Body of pancreas (tissue), 4 donors: ENCODE results near the gene TEX2. TPM values are rescaled to one million over a fixed set of nuclear protein-coding genes. Genes with fewer than 3 reads are reported as not detected.

Source experiments
- ATAC-seq: fragments of 150-250 bp; one replicate; pipeline ENCODE4 v1.9.1; 2016
- DNase-seq, 4 donors: peaks; one replicate each; pipeline ENCODE4 v3.0.0-alpha.2; 2019
- H3K27ac ChIP-seq, 4 donors: fragments of 200-600 bp; sonication (generic); 1 replicate in 3 of 4; 2 replicates in 1 of 4; pipeline versions ENCODE4 v1.5.1 to v1.6.1; 2016 to 2019; ENCODE audit warnings: mild to moderate bottlenecking in 1 of 4, mixed read lengths in 1 of 4, moderate library complexity in 1 of 4
- H3K27me3 ChIP-seq, 2 donors: fragments of 200-600 bp; sonication (generic); one replicate each; pipeline ENCODE4 v1.6.0; 2016; ENCODE audit warnings: mild to moderate bottlenecking in 1 of 2
- H3K36me3 ChIP-seq, 2 donors: fragments of 200-600 bp; sonication (generic); replicated peaks in 1 of 2; 2 replicates each; pipeline ENCODE4 v1.5.1; 2016; ENCODE audit warnings: low read depth in 2 of 2; ENCODE audit not compliant: insufficient read depth in 1 of 2
- H3K4me1 ChIP-seq: fragments of 200-600 bp; sonication (generic); one replicate; pipeline ENCODE4 v1.6.0; 2016
- H3K4me3 ChIP-seq, 2 donors: fragments of 200-600 bp; sonication (generic); 1 replicate in 1 of 2; 2 replicates in 1 of 2; pipeline ENCODE4 v1.5.1; 2016 to 2019
- H3K9me3 ChIP-seq, 3 donors: fragments of 200-600 bp; sonication (generic); 1 replicate in 2 of 3; 2 replicates in 1 of 3; pipeline ENCODE4 v1.5.1; 2016
- POLR2A ChIP-seq, 3 donors: fragments of 450-650 bp; IDR thresholded peaks; one replicate each; pipeline ENCODE4 v1.6.1; 2016; ENCODE audit warnings: antibody characterized with exemption in 3 of 3, mild to moderate bottlenecking in 2 of 3
- WGBS, 2 donors: methylation state at CpG; one replicate each; pipeline ENCODE4 v1.1.5; 2017; 5-methylcytosine and 5-hydroxymethylcytosine counted together
- intact Hi-C: fragments of 100-400 bp; cut with DNase I; formaldehyde crosslinking; loops from one replicate; pipeline ENCODE4 v1.15.1; 2023
- total RNA-seq, 2 donors: library from RNA; depleted of rRNA; stranded (reverse); fragments of >200 nt; gene quantifications; one replicate each; pipeline ENCODE4 v1.1.0, GENCODE V29; 2016
- TF ChIP-seq, protein P1 (sequence below), 7 experiments: fragments of 450-650 bp in 4 of 7; fragments of 200-600 bp in 3 of 7; sonication (generic) in 3 of 7; IDR thresholded peaks; one replicate each; pipeline ENCODE4 v1.5.1; 2016 to 2019; ENCODE audit warnings: antibody characterized with exemption in 7 of 7

TEX2 gene
- total RNA-seq, 2 donors from 2014 or later: 36.1 to 82.1 TPM

DNA sequence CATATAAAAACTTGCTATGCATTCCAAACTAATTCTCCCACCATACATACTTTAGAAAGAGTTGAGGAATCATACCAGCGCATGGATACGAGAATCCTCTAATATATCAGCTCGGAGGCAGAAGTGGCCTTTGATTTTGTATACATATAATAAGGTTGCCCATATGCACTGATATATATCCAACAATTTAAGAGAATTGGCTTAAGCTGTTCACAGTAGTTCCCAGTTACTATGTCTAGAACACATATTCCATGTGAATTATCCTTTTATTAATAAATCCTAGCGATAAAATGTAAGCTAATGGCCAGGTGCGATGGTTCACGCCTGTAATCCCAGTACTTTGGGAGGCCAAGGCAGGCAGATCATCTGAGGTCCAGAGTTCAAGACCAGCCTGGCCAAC lies 113.9 kb downstream of the TEX2 start:
- H3K27ac ChIP-seq: peak overlapping the region in 3 of 4 donors; percentile 60 to 94 (median 93)
- intact Hi-C loops: no loop called here
- no peaks in the 10 kb centered on the region for H3K27me3 ChIP-seq
- peaks cover 81% of the 10 kb centered on the region for H3K4me1 ChIP-seq
- no peak for TF ChIP-seq POLR2A (IDR thresholded peaks at IDR 0.05)
- no peaks in the 10 kb centered on the region for H3K36me3 ChIP-seq
- no peak overlapping the region for H3K4me3 ChIP-seq
- ATAC-seq (no peak), DNase-seq (peak in 1 of 4 donors; percentile 5)
- H3K9me3 ChIP-seq: no peaks in the 10 kb centered on the region
- 80 to 95% methylated on average over 6 of the region's 6 CpGs for WGBS, 2 donors

DNA sequence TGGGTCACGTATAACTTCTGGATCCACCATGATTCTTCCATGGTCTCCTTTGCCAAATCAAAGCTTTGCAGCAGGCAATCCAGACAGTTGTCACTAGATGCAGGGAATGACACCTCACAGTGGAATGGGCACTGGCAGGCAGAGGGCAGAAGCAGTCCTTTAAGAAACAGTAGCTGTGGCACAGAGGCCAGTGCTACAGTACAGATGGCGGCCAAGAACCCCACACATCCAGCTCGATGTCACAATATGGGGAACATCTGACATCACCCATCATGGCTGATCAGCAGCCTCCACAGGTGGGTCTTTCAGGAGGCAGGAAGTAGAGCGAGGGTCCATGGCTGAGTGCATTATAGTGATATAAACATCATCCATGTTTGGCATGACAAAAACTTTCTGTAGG lies 114.4 kb downstream of the TEX2 start:
- peaks cover 76% of the 10 kb centered on the region for H3K4me1 ChIP-seq
- 65 to 75% methylated on average over 4 of the region's 4 CpGs for WGBS, 2 donors
- H3K27ac ChIP-seq: peak overlapping the region in 3 of 4 donors; percentile 93 to 94 (median 94)
- no peak for ATAC-seq
- no peak for TF ChIP-seq POLR2A (IDR thresholded peaks at IDR 0.05)
- TF ChIP-seq, protein P1, sequence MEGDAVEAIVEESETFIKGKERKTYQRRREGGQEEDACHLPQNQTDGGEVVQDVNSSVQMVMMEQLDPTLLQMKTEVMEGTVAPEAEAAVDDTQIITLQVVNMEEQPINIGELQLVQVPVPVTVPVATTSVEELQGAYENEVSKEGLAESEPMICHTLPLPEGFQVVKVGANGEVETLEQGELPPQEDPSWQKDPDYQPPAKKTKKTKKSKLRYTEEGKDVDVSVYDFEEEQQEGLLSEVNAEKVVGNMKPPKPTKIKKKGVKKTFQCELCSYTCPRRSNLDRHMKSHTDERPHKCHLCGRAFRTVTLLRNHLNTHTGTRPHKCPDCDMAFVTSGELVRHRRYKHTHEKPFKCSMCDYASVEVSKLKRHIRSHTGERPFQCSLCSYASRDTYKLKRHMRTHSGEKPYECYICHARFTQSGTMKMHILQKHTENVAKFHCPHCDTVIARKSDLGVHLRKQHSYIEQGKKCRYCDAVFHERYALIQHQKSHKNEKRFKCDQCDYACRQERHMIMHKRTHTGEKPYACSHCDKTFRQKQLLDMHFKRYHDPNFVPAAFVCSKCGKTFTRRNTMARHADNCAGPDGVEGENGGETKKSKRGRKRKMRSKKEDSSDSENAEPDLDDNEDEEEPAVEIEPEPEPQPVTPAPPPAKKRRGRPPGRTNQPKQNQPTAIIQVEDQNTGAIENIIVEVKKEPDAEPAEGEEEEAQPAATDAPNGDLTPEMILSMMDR (IDR thresholded peaks at IDR 0.05): peak in 4 of 7 experiments; percentile 23 to 42 (median 24)
- H3K36me3 ChIP-seq: no peaks in the 10 kb centered on the region
- intact Hi-C loops: no loop called here
- no peak overlapping the region for H3K4me3 ChIP-seq
- no peaks in the 10 kb centered on the region for H3K27me3 ChIP-seq
- DNase-seq: peak; percentile 11 to 58 (median 46)
- no peaks in the 10 kb centered on the region for H3K9me3 ChIP-seq

DNA sequence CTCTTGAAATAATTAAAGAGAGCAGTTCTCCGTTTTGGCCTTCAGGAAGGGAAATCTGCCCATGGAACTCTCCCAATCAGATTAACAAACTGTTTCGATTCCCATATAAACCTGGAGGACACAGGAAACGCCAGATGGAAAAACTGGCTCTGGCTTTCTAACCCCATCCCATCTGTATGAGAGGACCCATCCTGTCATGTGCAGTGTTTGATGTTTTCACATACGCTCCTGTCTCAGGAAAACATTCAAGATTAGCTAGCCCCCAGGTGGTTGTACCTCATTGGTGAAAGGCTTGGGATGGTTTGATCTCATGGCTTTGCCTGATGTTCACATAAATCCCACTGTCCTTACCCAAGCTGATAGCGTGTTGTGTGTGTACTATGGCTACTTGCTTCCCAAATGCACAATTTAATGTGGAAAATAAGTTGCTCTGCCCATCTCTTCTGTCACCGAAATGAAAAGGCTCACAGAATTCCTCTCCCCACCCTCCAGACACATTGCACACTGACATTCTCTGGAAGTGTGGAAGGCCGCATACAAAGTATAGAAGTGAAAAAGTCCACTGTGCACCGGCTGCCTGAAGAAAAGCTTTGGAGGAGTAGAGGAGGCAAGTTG lies 114.9 kb downstream of the TEX2 start:
- H3K27me3 ChIP-seq: no peaks in the 10 kb centered on the region

DNA sequence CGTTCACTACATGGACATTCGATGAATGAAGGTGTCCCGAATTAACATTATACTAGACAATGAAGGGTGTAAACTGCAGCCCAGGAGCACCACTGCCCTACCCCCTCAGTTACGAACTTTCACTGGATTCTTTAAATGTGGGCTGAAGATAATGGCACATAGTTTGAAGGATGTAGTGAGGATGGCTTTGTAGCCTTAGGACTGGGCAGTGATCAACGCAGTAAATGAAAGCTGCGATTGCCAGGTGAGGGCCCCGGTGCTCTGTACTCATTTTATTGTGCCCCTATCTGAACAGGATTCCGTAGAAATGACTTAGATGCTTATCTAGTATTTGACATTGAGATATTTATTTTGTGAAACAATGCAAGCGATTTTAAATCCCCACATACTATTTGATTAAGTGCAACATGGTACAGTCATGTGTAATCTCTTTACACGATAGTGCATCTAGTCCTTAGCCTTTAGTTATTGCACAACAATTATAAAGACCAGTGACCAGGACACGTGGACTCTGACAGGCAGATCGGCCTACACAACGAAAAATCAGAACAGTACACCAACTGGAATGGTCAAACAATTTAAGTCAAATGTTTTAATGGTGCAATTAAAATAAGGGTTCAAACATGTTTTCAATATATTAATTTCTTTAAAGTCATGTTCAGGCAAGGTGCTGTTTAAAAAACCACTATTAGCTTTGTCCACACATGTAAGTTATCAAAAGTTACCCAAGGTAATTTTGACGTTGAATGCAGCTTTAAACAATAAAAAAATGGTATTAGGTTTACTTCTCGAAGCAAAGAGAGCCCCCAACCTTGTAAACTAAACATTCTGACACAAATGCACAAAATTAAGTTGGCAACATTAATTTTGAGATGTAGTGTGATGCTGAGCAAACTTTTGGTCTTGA lies 115.7 kb downstream of the TEX2 start:
- H3K4me1 ChIP-seq: peaks cover 64% of the 10 kb centered on the region
- ATAC-seq (no peak), DNase-seq (peak in 3 of 4 donors; percentile 21 to 50 (median 45))
- H3K9me3 ChIP-seq: no peaks in the 10 kb centered on the region
- H3K36me3 ChIP-seq: no peaks in the 10 kb centered on the region
- H3K27me3 ChIP-seq: no peaks in the 10 kb centered on the region
- TF ChIP-seq POLR2A (IDR thresholded peaks at IDR 0.05): peak in 1 of 3 donors; percentile 49
- TF ChIP-seq, protein P1 (IDR thresholded peaks at IDR 0.05): peak in 1 of 7 experiments; percentile 2
- peak overlapping the region; percentile 93 to 95 (median 94) for H3K27ac ChIP-seq
- intact Hi-C loops: no loop called here
- peak overlapping the region in 1 of 2 donors; percentile 50 for H3K4me3 ChIP-seq
- WGBS, 2 donors: 11 to 12% methylated on average over 15 of the region's 15 CpGs

More for the DNA sequence above, 114.9 kb downstream of the TEX2 start:
- H3K4me3 ChIP-seq: no peak overlapping the region
- DNase-seq (peak in 2 of 4 donors; percentile 14 to 53), ATAC-seq (no peak)
- WGBS, 2 donors: 38 to 50% methylated on average over 8 of the region's 8 CpGs
- peak overlapping the region; percentile 65 to 94 (median 94) for H3K27ac ChIP-seq
- H3K4me1 ChIP-seq: peaks cover 72% of the 10 kb centered on the region
- no peaks in the 10 kb centered on the region for H3K36me3 ChIP-seq
- TF ChIP-seq, protein P1 (IDR thresholded peaks at IDR 0.05): no peak
- TF ChIP-seq POLR2A (IDR thresholded peaks at IDR 0.05): no peak
- no peaks in the 10 kb centered on the region for H3K9me3 ChIP-seq
- intact Hi-C loops: no loop called here
